Pulmonary artery endothelial cell (primary cell): ENCODE measurements around the gene RUFY2. TPM values are rescaled to one million over a fixed set of nuclear protein-coding genes. Genes with fewer than 3 reads are reported as not detected.
A peak's percentile ranks its signal among the peaks of the same experiment; 100 is the strongest.
"Not testable (repeated sequence)": the region's sequence is repeated elsewhere in the genome, so short reads cannot be mapped to it uniquely, and the experiment has no call there.

Source experiments
- DNase-seq: peaks from one replicate; pipeline ENCODE4 v3.0.0-alpha.2; 2011; ENCODE audit warnings: low read depth, low spot score
- total RNA-seq: library from RNA; depleted of rRNA; stranded (reverse); fragments of >200 nt; gene quantifications from 2 replicates; pipeline ENCODE4 v1.2.3, GENCODE V29; 2014

Gene RUFY2, protein sequence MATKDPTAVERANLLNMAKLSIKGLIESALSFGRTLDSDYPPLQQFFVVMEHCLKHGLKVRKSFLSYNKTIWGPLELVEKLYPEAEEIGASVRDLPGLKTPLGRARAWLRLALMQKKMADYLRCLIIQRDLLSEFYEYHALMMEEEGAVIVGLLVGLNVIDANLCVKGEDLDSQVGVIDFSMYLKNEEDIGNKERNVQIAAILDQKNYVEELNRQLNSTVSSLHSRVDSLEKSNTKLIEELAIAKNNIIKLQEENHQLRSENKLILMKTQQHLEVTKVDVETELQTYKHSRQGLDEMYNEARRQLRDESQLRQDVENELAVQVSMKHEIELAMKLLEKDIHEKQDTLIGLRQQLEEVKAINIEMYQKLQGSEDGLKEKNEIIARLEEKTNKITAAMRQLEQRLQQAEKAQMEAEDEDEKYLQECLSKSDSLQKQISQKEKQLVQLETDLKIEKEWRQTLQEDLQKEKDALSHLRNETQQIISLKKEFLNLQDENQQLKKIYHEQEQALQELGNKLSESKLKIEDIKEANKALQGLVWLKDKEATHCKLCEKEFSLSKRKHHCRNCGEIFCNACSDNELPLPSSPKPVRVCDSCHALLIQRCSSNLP
- 15.0 and 18.4 TPM in 2 replicates for total RNA-seq

DNA sequence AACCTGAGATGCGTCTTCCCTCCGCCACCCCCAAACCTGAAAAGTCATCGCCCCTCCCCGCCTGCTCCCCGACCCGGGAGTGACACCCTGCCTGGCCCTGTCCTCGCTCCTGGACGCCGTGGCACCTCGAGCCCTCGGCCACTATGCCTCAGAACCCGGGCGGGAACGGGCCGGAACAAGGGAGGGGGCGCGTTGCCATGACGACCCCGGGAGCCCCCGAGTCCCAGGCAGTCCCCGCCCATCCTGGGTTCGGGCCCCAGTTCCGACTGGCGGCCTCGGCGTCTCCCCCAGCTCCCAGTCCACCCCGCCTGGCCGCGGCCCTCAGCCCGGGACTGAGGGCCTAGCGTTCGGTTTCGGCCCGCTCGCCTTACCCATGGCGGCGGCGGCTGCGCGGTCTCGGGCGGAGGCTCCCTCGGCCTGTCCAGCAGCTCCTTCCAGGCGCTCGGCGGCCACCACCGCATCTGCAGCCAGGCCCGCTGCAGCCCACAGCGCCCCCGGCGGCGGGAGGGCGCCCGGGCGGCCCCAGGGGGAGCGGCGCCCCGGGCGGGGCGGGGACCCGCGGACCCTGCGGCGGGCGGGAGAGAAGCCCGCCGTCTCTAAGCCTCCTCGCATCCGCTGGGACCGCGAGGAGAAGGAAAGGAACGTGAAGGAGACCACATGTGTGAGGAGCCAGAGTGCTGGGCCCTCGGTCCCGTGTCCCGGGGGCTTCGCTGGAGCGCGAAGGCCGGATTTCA, at the start of gene RUFY2:
Gene RUFY2, minus strand, starts transcription at position 463 of the 734 bp plus-strand sequence. Its CDS starts 88 bp downstream, at position 375.
- DNase-seq = peak; percentile 19

- not testable (repeated sequence) for DNase-seq
Observed at GRCh38 chr10:68449698-68450097, 42.6 kb upstream of the RUFY2 start.

GRCh38 chr10:68446179-68446578, 39.1 kb upstream of the RUFY2 start:
- DNase-seq = no peak

- DNase-seq = no peak
Observed at GRCh38 chr10:68442971-68443370, 35.9 kb upstream of the RUFY2 start.

GRCh38 chr10:68440898-68441297, 33.8 kb upstream of the RUFY2 start:
- no peak for DNase-seq

DNA sequence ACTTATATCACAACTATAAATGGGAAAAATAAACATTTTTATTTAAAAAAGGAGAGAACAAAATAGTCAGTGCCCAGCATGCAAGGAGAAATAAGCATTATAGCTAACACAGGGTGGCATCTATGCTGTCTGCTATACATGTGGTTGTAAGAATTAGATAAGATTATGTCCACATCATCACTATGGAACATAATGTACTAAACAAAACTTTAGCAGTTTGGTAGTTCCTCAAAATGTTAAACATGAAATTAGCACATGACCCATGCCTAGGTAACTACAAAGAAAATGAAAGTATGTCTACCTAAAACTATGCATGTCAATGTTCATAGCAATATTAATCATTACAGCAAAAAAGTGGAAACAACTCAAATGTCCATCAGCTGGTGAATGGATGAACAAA, 28.7 kb upstream of the RUFY2 start:
- no peak for DNase-seq

DNA sequence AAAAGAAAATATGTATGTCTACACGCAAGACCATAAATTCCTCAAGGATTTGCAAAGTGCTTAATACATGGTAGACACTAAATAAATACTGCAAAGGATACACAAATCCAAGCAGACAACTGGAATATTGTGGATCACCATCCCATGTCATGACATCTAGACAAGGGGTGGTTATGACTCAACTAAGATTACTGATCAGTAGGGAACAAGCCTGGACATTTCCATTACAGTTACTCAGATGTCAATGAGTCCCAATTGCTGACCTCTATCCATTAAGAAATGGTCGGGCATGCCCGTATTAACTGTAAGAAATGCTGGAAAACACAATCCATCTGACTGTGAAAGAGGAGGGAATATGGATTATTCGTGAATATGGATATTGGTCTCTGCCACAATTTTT, 27.6 kb upstream of the RUFY2 start:
- DNase-seq = no peak

DNA sequence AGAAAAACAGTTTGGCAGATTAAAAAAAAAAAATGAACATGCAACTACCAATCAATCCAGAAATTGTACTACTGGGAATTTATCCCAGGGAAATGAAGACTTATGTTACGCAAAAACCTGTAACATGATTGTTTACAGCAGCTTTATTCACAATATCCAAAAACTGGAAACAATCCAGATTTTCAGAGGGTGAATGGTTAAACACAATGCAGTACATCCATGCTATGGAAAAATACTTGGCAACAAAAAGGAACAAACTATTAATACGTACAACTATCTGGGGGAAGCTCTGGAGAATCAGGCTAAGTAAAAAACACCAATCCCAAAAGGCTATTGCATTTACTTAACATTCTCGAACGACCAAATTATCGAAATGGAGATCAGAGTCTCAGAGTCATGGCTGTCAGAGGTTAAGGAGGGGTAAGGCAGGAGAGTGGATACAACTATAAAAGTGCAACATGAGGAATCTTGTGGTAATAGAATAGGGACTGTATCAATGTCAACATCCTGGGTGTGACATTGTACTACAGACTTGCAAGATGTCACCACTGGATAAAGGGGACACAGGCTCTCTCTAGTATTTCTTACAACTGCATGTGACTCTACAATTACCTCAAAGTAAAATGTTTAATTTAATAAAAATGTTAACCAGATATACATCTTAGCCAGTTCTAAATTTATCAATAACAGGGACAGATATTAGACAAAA, 21.5 kb upstream of the RUFY2 start:
- DNase-seq = no peak

GRCh38 chr10:68424454-68425014, 17.5 kb upstream of the RUFY2 start:
- no peak for DNase-seq

- DNase-seq = no peak
Observed at GRCh38 chr10:68423522-68423921, 16.4 kb upstream of the RUFY2 start.

DNA sequence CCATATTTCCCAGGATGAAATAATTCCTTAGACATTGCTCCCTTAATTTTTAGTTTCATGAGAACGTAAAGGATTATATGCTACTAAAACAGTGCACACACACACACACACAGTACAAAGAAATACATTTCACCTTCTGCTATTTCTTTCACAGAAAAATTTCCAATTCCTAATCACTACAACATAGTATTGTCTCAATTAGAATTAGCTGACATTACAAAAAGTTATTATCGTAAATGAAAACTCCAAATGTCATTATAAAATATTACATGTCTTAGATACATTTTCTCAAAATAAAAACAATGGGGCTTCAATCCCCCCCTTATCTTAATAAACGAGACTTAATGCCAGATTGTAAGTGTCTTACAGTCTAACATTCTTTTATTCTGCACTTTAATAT, 12.3 kb upstream of the RUFY2 start:
- no peak for DNase-seq

GRCh38 chr10:68408898-68409518, 1.9 kb upstream of the RUFY2 start:
- no peak for DNase-seq

GRCh38 chr10:68406111-68406814, 814 bp downstream of the RUFY2 start:
- DNase-seq = peak; percentile 7

GRCh38 chr10:68403701-68404100, 3.4 kb downstream of the RUFY2 start:
- no peak for DNase-seq

GRCh38 chr10:68402276-68402675, 4.8 kb downstream of the RUFY2 start:
- no peak for DNase-seq

- no peak for DNase-seq
Observed at GRCh38 chr10:68397005-68397404, 10.1 kb downstream of the RUFY2 start.

DNA sequence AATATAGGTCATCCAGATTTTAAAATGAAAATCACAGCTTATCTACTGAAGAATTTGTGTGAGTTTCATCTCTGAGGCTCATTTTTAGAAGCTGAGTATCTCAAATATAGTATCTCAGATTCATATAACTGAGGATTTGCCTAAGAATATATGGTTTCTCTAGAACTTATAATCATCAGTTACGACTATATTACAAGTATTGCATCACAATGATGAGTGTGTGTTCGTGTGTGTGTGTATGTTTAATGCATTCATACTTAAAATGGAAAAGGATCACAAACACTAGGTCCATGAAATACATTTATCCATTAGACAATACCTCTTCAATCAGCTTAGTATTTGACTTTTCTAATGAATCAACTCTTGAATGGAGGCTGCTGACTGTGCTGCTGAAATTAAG, 21.3 kb downstream of the RUFY2 start:
- no peak for DNase-seq

DNA sequence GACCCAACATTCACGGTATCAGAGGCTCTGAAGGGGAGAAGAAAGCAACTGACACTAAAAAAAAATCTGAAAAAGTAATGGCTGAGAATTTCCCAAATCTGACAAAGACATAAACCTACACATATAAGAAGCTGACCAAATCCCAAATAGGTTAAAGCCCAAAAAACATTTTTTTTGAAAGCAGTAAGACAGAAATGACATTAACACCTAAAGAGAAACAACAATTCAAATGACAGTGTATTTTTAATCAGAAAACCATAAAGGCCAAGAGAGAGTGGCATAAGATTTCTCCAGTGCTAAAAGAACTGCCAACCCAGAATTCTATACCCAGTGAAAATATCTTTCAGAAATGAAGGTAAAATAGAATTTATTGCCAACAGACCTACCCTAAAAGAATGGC, 35.5 kb downstream of the RUFY2 start:
- no peak for DNase-seq

GRCh38 chr10:68367121-68367520, 40.0 kb downstream of the RUFY2 start:
- DNase-seq = no peak

- DNase-seq = no peak
Observed at GRCh38 chr10:68366600-68366999, 40.5 kb downstream of the RUFY2 start.
